Endothelial cell of umbilical vein (primary cell): ENCODE results near the gene NLGN2. TPM values are rescaled to one million over a fixed set of nuclear protein-coding genes. Genes with fewer than 3 reads are reported as not detected.

Experiments used
- BruUV-seq: library from RNA; stranded (reverse); fragments of 400-500 nt; replicated peaks from 2 replicates; lab custom pipeline; 2021; lab: Mats Ljungman, UMichigan
- CTCF ChIA-PET: fragments of 300-600, 350-600 bp; sonication (Branson Sonifier 250); formaldehyde crosslinking; loops from one replicate; lab custom pipeline; 2021; ENCODE audit warnings: antibody characterized with exemption, inconsistent platforms; lab: Charles Lee
- POLR2A ChIA-PET: fragments of 300-600, 350-600 bp; sonication (Branson Sonifier 250); formaldehyde crosslinking; loops from one replicate; lab custom pipeline; 2021; ENCODE audit warnings: antibody characterized with exemption, inconsistent platforms; lab: Charles Lee
- DNase-seq: peaks from one replicate; pipeline ENCODE4 v3.0.0-alpha.2; 2011; ENCODE audit warnings: low read depth, low spot score
- FAIRE-seq: peaks from 2 replicates; lab custom pipeline; 2011; peaks lifted over from hg19 to GRCh38; lab: Jason Lieb, UNC
- H2AFZ ChIP-seq: 2 replicates; pipeline ENCODE4 v1.6.0; 2012; ENCODE audit warnings: low read depth, low read length, control low read depth, inconsistent platforms
- H3K27ac ChIP-seq: 2 replicates; pipeline ENCODE4 v1.5.1; 2011; ENCODE audit warnings: low read depth, mild to moderate bottlenecking, control low read depth, low read length, moderate library complexity; ENCODE audit not compliant: insufficient read depth
- H3K27me3 ChIP-seq, 2 experiments: 2 replicates each; pipeline versions ENCODE4 v1.6.0 to v1.6.1; 2011; ENCODE audit warnings: low read length in 2 of 2, mixed read lengths in 1 of 2; ENCODE audit not compliant: control insufficient read depth in 2 of 2, insufficient read depth in 2 of 2
- H3K36me3 ChIP-seq, 2 experiments: 2 replicates in 1 of 2; 3 replicates in 1 of 2; pipeline ENCODE4 v1.5.1; 2011; ENCODE audit warnings: low read length in 2 of 2, mild to moderate bottlenecking in 1 of 2, moderate library complexity in 1 of 2; ENCODE audit not compliant: control insufficient read depth in 2 of 2, insufficient read depth in 2 of 2; ENCODE audit errors: extremely low read depth in 1 of 2
- H3K4me1 ChIP-seq: 3 replicates; pipeline ENCODE4 v1.5.1; 2011; ENCODE audit warnings: mild to moderate bottlenecking, low read length; ENCODE audit not compliant: control insufficient read depth, insufficient read depth; ENCODE audit errors: extremely low read depth
- H3K4me2 ChIP-seq: 2 replicates; pipeline ENCODE4 v1.6.1; 2011; ENCODE audit warnings: low read length, control low read depth, mixed read lengths; ENCODE audit not compliant: insufficient read depth
- H3K4me3 ChIP-seq, 3 experiments: fragments of 200-600 bp in 1 of 3; sonication (generic), shearing (Covaris generic) in 1 of 3; replicated peaks in 1 of 3; 2 replicates each; pipeline ENCODE4 v1.5.1; 2011 to 2016; ENCODE audit warnings: control low read depth in 3 of 3, low read length in 3 of 3, mild to moderate bottlenecking in 2 of 3, inconsistent platforms in 1 of 3, low read depth in 1 of 3, moderate library complexity in 1 of 3; ENCODE audit not compliant: insufficient read depth in 1 of 3
- H3K79me2 ChIP-seq: 2 replicates; pipeline ENCODE4 v1.6.0; 2012; ENCODE audit warnings: low read length, inconsistent platforms; ENCODE audit not compliant: control insufficient read depth, insufficient read depth
- H3K9ac ChIP-seq: replicated peaks from 2 replicates; pipeline ENCODE3; 2011; ENCODE audit warnings: low read length, control low read depth; ENCODE audit not compliant: insufficient read depth; ENCODE audit errors: extremely low read depth
- H3K9me1 ChIP-seq: replicated peaks from 3 replicates; pipeline ENCODE4 v1.6.0; 2011; ENCODE audit warnings: mild to moderate bottlenecking, low read length; ENCODE audit not compliant: control insufficient read depth, insufficient read depth; ENCODE audit errors: extremely low read depth
- H3K9me3 ChIP-seq: replicated peaks from 2 replicates; pipeline ENCODE4 v1.5.1; 2012; ENCODE audit warnings: low read length, inconsistent platforms; ENCODE audit not compliant: control insufficient read depth, insufficient read depth
- H4K20me1 ChIP-seq: replicated peaks from 2 replicates; pipeline ENCODE3; 2011; ENCODE audit warnings: mild to moderate bottlenecking, low read length; ENCODE audit not compliant: control insufficient read depth, insufficient read depth; ENCODE audit errors: extremely low read depth
- CTCF ChIP-seq, 2 donors: IDR thresholded peaks; 1 replicate in 1 of 2; 2 replicates in 1 of 2; pipeline ENCODE4 v1.5.1; 2011; ENCODE audit warnings: low read length in 2 of 2, mild to moderate bottlenecking in 2 of 2, moderate library complexity in 2 of 2, control low read depth in 1 of 2, inconsistent platforms in 1 of 2, low read depth in 1 of 2; ENCODE audit not compliant: insufficient read depth in 1 of 2; ENCODE audit errors: extremely low read depth in 1 of 2
- EZH2 ChIP-seq: IDR thresholded peaks from 2 replicates; pipeline ENCODE4 v1.6.1; 2012; ENCODE audit warnings: borderline replicate concordance, low read depth, mild to moderate bottlenecking, moderate library complexity, low read length, inconsistent platforms; ENCODE audit not compliant: severe bottlenecking
- GATA2 ChIP-seq: IDR thresholded peaks from 2 replicates; pipeline ENCODE4 v1.7.0; 2011; ENCODE audit warnings: low read depth, mild to moderate bottlenecking, moderate library complexity, mixed read lengths, low read length; ENCODE audit not compliant: insufficient read length, insufficient read depth
- JUN ChIP-seq: IDR thresholded peaks from 2 replicates; pipeline ENCODE4 v1.6.1; 2011; ENCODE audit warnings: borderline replicate concordance, low read depth; ENCODE audit not compliant: insufficient read length, insufficient read depth
- MYC ChIP-seq: IDR thresholded peaks from one replicate; pipeline ENCODE4 v1.6.1; 2011; ENCODE audit warnings: mild to moderate bottlenecking, low read depth, low read length
- POLR2A ChIP-seq: IDR thresholded peaks from 2 replicates; pipeline ENCODE4 v1.6.1; 2012; ENCODE audit warnings: low read depth, mild to moderate bottlenecking, control low read depth, low read length
- POLR2AphosphoS5 ChIP-seq: IDR thresholded peaks from 2 replicates; pipeline ENCODE4 v1.6.1; 2012; ENCODE audit warnings: low read depth, mild to moderate bottlenecking, control low read depth, low read length, moderate library complexity; ENCODE audit not compliant: insufficient read depth
- dilution Hi-C: fragments of 300-500 bp; cut with MboI; formaldehyde crosslinking; loops from one replicate; pipeline ENCODE4 v1.15.0; 2019; ENCODE audit warnings: low sequenced_read_pairs; ENCODE audit not compliant: extremely low pct_ligation_motif_present
- intact Hi-C: fragments of 100-400 bp; cut with micrococcal nuclease; formaldehyde crosslinking; loops from one replicate; pipeline ENCODE4 v1.10.0; 2022
- polyA plus RNA-seq, 4 experiments: library from polyadenylated mRNA; depleted of rRNA in 3 of 4; stranded (reverse) in 3 of 4; unstranded in 1 of 4; fragments of >200 nt; gene quantifications; 2 replicates each; pipeline versions ENCODE4 v1.2.1 to v1.2.3, GENCODE V29; 2011 to 2012; ENCODE audit warnings: missing spikeins in 1 of 4
- total RNA-seq: library from RNA; stranded (reverse); gene quantifications from 2 replicates; pipeline ENCODE4 v1.2.3, GENCODE V29; 2021

Gene NLGN2
- total and polyA plus RNA-seq, 2 donors (not counting 3 experiments of a cell fraction or from before 2014, with no cell fraction given), result 15.4 to 25.9 TPM

- no peaks in the 10 kb centered on the region for H3K9me3 ChIP-seq
- peak; percentile 38 for TF ChIP-seq EZH2
- no peak for TF ChIP-seq JUN
- peak; percentile 18 for DNase-seq
These were observed 30.4 kb downstream of the NLGN2 start for GRCh38 chr17:7437950-7438614.

GRCh38 chr17:7438656-7439460 lies 31.2 kb downstream of the NLGN2 start:
- POLR2A ChIA-PET, result interaction anchor here (1.2 kb wide), 1 partner anchor 35 kb away, joined by 3 read pairs; the partner anchor contains the start of gene TMEM256
- H3K27ac ChIP-seq, result no peak overlapping the region
- dilution Hi-C loops, result no loop called here
- H3K4me1 ChIP-seq, result peaks cover 23% of the 10 kb centered on the region
- TF ChIP-seq POLR2AphosphoS5 (no peak), EZH2 (peak; percentile 77), JUN (no peak), CTCF (IDR thresholded peaks at IDR 0.05; ENCODE audit: extremely low read depth in 1 of 2, insufficient read depth in 1 of 2, low read depth in 1 of 2, low read length in 2 of 2) (no peak), GATA2 (no peak), MYC (no peak), POLR2A (no peak)
- H3K4me3 ChIP-seq, result no peak overlapping the region
- no peak overlapping the region for H2AFZ ChIP-seq
- no TSS peak for BruUV-seq
- FAIRE-seq (no peak), DNase-seq (no peak)
- intact Hi-C loops, result loop anchor here (5.0 kb wide), 2 partner anchors 187 to 248 kb away; partner anchors contain the start of genes CTDNEP1, ELP5, TP53 and WRAP53
- peaks cover 20 to 28% of the 10 kb centered on the region in 2 experiments for H3K27me3 ChIP-seq
- H3K9ac ChIP-seq, result no peak overlapping the region
- H3K9me3 ChIP-seq, result no peaks in the 10 kb centered on the region
- no peak overlapping the region for H3K4me2 ChIP-seq
- H3K9me1 ChIP-seq, result no peaks in the 10 kb centered on the region
- H3K36me3 ChIP-seq, result no peaks in the 10 kb centered on the region
- H4K20me1 ChIP-seq, result no peaks in the 10 kb centered on the region
- CTCF ChIA-PET, result interaction anchor here (0.7 to 4.4 kb wide), 10 partner anchors 9 to 150 kb away, joined by 3 to 70 read pairs (median 3); partner anchors contain the start of gene TMEM95
- H3K79me2 ChIP-seq, result no peaks in the 10 kb centered on the region

More at GRCh38 chr17:7437950-7438614, 30.4 kb downstream of the NLGN2 start:
- Histone ChIP-seq H3K4me2 (no peak overlapping the region), H3K4me1 (peaks cover 23% of the 10 kb centered on the region), H4K20me1 (no peaks in the 10 kb centered on the region), H3K9ac (no peak overlapping the region), H3K36me3 (no peaks in the 10 kb centered on the region), H3K9me1 (no peaks in the 10 kb centered on the region), H3K27me3 (peaks cover 20 to 28% of the 10 kb centered on the region in 2 experiments), H3K27ac (no peak overlapping the region), H3K4me3 (peak overlapping the region in 1 of 3 experiments; percentile 23), H3K79me2 (no peaks in the 10 kb centered on the region), H2AFZ (no peak overlapping the region)
- no TSS peak for BruUV-seq
- intact Hi-C loops, result loop anchor here (1.0 to 5.0 kb wide), 5 partner anchors 17 to 249 kb away; partner anchors contain the start of genes CTDNEP1, ELP5, SENP3 and TP53
- POLR2A ChIA-PET, result interaction anchor here (1.2 kb wide), 1 partner anchor 34 kb away, joined by 3 read pairs; the partner anchor contains the start of gene TMEM256
- no peak for FAIRE-seq
- CTCF ChIA-PET, result interaction anchor here (0.7 to 4.4 kb wide), 10 partner anchors 7 to 151 kb away, joined by 3 to 70 read pairs (median 4); partner anchors contain the start of genes CHRNB1 and TMEM95
- dilution Hi-C loops, result no loop called here
